HG02970 (cell line): ENCODE measurements around the gene CFAP61.

Experiments
- ATAC-seq: cut with Tn5 transposase; IDR thresholded peaks from one replicate; pipeline ENCODE4 v1.9.1; 2021; ENCODE audit warnings: mild to moderate bottlenecking, moderate library complexity, moderate number of reproducible peaks; ENCODE audit not compliant: unreplicated experiment, low FRiP score

CFAP61 gene

GRCh38 chr20:20299904-20300303, 247.6 kb downstream of the CFAP61 start:
- no peak for ATAC-seq

- no peak for ATAC-seq
Measured at GRCh38 chr20:20303320-20303719, 251.0 kb downstream of the CFAP61 start.

- no peak for ATAC-seq
Measured at GRCh38 chr20:20303742-20304141, 251.4 kb downstream of the CFAP61 start.

GRCh38 chr20:20304942-20305341, 252.6 kb downstream of the CFAP61 start:
- no peak for ATAC-seq

- no peak for ATAC-seq
Measured at GRCh38 chr20:20312562-20312961, 260.2 kb downstream of the CFAP61 start.

GRCh38 chr20:20317195-20317594, 264.9 kb downstream of the CFAP61 start:
- ATAC-seq, result no peak

GRCh38 chr20:20317621-20318364, 265.5 kb downstream of the CFAP61 start:
- ATAC-seq, result no peak

GRCh38 chr20:20318365-20319161, 266.2 kb downstream of the CFAP61 start:
- ATAC-seq, result no peak

GRCh38 chr20:20321134-20321533, 268.8 kb downstream of the CFAP61 start:
- no peak for ATAC-seq

- no peak for ATAC-seq
Measured at GRCh38 chr20:20321917-20322316, 269.6 kb downstream of the CFAP61 start.

- ATAC-seq, result no peak
Measured at GRCh38 chr20:20322912-20323311, 270.6 kb downstream of the CFAP61 start.

- ATAC-seq, result no peak
Measured at GRCh38 chr20:20327746-20328145, 275.4 kb downstream of the CFAP61 start.

- ATAC-seq, result no peak
Measured at GRCh38 chr20:20329564-20329963, 277.2 kb downstream of the CFAP61 start.

GRCh38 chr20:20331156-20331555, 278.8 kb downstream of the CFAP61 start:
- ATAC-seq, result no peak

- ATAC-seq, result no peak
Measured at GRCh38 chr20:20331817-20332216, 279.5 kb downstream of the CFAP61 start.

- ATAC-seq, result no peak
Measured at GRCh38 chr20:20333866-20334265, 281.5 kb downstream of the CFAP61 start.

- peak; percentile 77 for ATAC-seq
Measured at GRCh38 chr20:20334489-20334888, 282.2 kb downstream of the CFAP61 start.

GRCh38 chr20:20338133-20338730, 285.9 kb downstream of the CFAP61 start:
- no peak for ATAC-seq

- ATAC-seq, result no peak
Measured at GRCh38 chr20:20340443-20340842, 288.1 kb downstream of the CFAP61 start.

- no peak for ATAC-seq
Measured at GRCh38 chr20:20341371-20341770, 289.0 kb downstream of the CFAP61 start.

- no peak for ATAC-seq
Measured at GRCh38 chr20:20342066-20342465, 289.7 kb downstream of the CFAP61 start.
